Measurements from ENCODE around the gene TMCC2.

GRCh38 chr1:205270271-205270670 is 42.5 kb downstream of the TMCC2 start:
- TF ChIP-seq EP300 (IDR thresholded peaks at IDR 0.05) (no peak), POLR2A (IDR thresholded peaks at IDR 0.05) (no peak)

All from upper lobe of left lung (tissue), 4 donors.